H9 (cell line): ENCODE results near the gene FBN1. TPM values are rescaled to one million over a fixed set of nuclear protein-coding genes. Genes with fewer than 3 reads are reported as not detected.

ENCODE experiments used
- DNase-seq: peaks from one replicate; pipeline ENCODE4 v3.0.0-alpha.2; 2017
- H2AFZ ChIP-seq: one replicate; pipeline ENCODE4 v1.6.1; 2013; ENCODE audit warnings: mild to moderate bottlenecking, low read length, control low read depth, moderate library complexity
- H2AK5ac ChIP-seq: 2 replicates; pipeline ENCODE4 v1.6.1; 2013; ENCODE audit warnings: low read length, control low read depth, mixed read lengths; ENCODE audit not compliant: insufficient read length
- H2BK120ac ChIP-seq: one replicate; pipeline ENCODE4 v1.6.1; 2013; ENCODE audit warnings: low read depth, mild to moderate bottlenecking, low read length, control low read depth, inconsistent platforms; ENCODE audit not compliant: poor library complexity, severe bottlenecking
- H2BK12ac ChIP-seq: 2 replicates; pipeline ENCODE4 v1.6.1; 2013; ENCODE audit warnings: low read length, control low read depth, mixed read lengths, low read depth; ENCODE audit not compliant: insufficient read length
- H2BK15ac ChIP-seq: 2 replicates; pipeline ENCODE4 v1.6.1; 2013; ENCODE audit warnings: low read depth, low read length, control low read depth
- H2BK20ac ChIP-seq: one replicate; pipeline ENCODE4 v1.6.1; 2013; ENCODE audit warnings: low read depth, mild to moderate bottlenecking, low read length, control low read depth, inconsistent platforms; ENCODE audit not compliant: poor library complexity, severe bottlenecking
- H2BK5ac ChIP-seq: 2 replicates; pipeline ENCODE4 v1.6.1; 2013; ENCODE audit warnings: low read length, control low read depth, mixed read lengths; ENCODE audit not compliant: insufficient read length
- H3K14ac ChIP-seq: 2 replicates; pipeline ENCODE4 v1.6.1; 2013; ENCODE audit warnings: low read length, control low read depth; ENCODE audit not compliant: insufficient read depth
- H3K18ac ChIP-seq: 2 replicates; pipeline ENCODE4 v1.6.1; 2013; ENCODE audit warnings: low read depth, mild to moderate bottlenecking, mixed read lengths, low read length, control low read depth; ENCODE audit not compliant: insufficient read length
- H3K23ac ChIP-seq: 2 replicates; pipeline ENCODE4 v1.6.1; 2013; ENCODE audit warnings: low read length, control low read depth, mixed read lengths, low read depth; ENCODE audit not compliant: insufficient read length
- H3K23me2 ChIP-seq: 2 replicates; pipeline ENCODE4 v1.6.1; 2013; ENCODE audit warnings: low read depth, mild to moderate bottlenecking, mixed read lengths, low read length, control low read depth; ENCODE audit not compliant: insufficient read length, poor library complexity, severe bottlenecking
- H3K27ac ChIP-seq: 2 replicates; pipeline ENCODE4 v1.5.1; 2013; ENCODE audit warnings: low read length, control low read depth, mixed read lengths, low read depth; ENCODE audit not compliant: insufficient read length
- H3K27me3 ChIP-seq: 2 replicates; pipeline ENCODE4 v1.6.1; 2013; ENCODE audit warnings: low read length, control low read depth, inconsistent platforms; ENCODE audit not compliant: insufficient read depth
- H3K4ac ChIP-seq: 2 replicates; pipeline ENCODE4 v1.6.1; 2013; ENCODE audit warnings: low read depth, mild to moderate bottlenecking, control low read depth, inconsistent platforms, low read length, moderate library complexity
- H3K4me1 ChIP-seq: 2 replicates; pipeline ENCODE4 v1.6.1; 2013; ENCODE audit warnings: low read length, control low read depth, inconsistent platforms; ENCODE audit not compliant: insufficient read depth
- H3K4me2 ChIP-seq: 2 replicates; pipeline ENCODE4 v1.6.1; 2013; ENCODE audit warnings: low read length, control low read depth, mixed read lengths; ENCODE audit not compliant: insufficient read length, insufficient read depth
- H3K56ac ChIP-seq: 2 replicates; pipeline ENCODE4 v1.6.1; 2013; ENCODE audit warnings: low read depth, mild to moderate bottlenecking, mixed read lengths, low read length, control low read depth; ENCODE audit not compliant: insufficient read length
- H3K79me1 ChIP-seq: 2 replicates; pipeline ENCODE4 v1.6.1; 2013; ENCODE audit warnings: low read depth, mild to moderate bottlenecking, moderate library complexity, low read length, control low read depth, inconsistent platforms; ENCODE audit not compliant: insufficient read depth, poor library complexity, severe bottlenecking
- H3K79me2 ChIP-seq: 2 replicates; pipeline ENCODE4 v1.6.1; 2013; ENCODE audit warnings: low read length, control low read depth, inconsistent platforms; ENCODE audit not compliant: insufficient read depth
- H3K9ac ChIP-seq: 2 replicates; pipeline ENCODE4 v1.6.1; 2013; ENCODE audit warnings: low read length, control low read depth, mixed read lengths; ENCODE audit not compliant: insufficient read length; ENCODE audit errors: extremely low read depth
- H3K9me3 ChIP-seq: one replicate; pipeline ENCODE4 v1.6.1; 2013; ENCODE audit warnings: low read depth, low read length, inconsistent platforms; ENCODE audit not compliant: control insufficient read depth
- H3T11ph ChIP-seq: one replicate; pipeline ENCODE4 v1.6.1; 2013; ENCODE audit warnings: mild to moderate bottlenecking, low read length, control low read depth, inconsistent platforms
- H4K20me1 ChIP-seq: one replicate; pipeline ENCODE4 v1.6.1; 2013; ENCODE audit not compliant: control insufficient read depth, insufficient read length, insufficient read depth
- H4K5ac ChIP-seq: 2 replicates; pipeline ENCODE4 v1.6.1; 2013; ENCODE audit warnings: low read depth, mild to moderate bottlenecking, mixed read lengths, low read length, control low read depth; ENCODE audit not compliant: insufficient read length
- H4K8ac ChIP-seq: replicated peaks from 2 replicates; pipeline ENCODE4 v1.6.1; 2013; ENCODE audit warnings: low read length, control low read depth, mixed read lengths, low read depth; ENCODE audit not compliant: insufficient read length
- H4K91ac ChIP-seq: 2 replicates; pipeline ENCODE4 v1.6.1; 2013; ENCODE audit warnings: low read depth, mild to moderate bottlenecking, moderate library complexity, mixed read lengths, low read length, control low read depth; ENCODE audit not compliant: insufficient read length
- H3K27ac Mint-ChIP-seq, 3 experiments: 2 replicates in 2 of 3; 3 replicates in 1 of 3; pipeline ENCODE4 v1.8.0; 2020 to 2021; ENCODE audit warnings: mixed read lengths in 3 of 3, mild to moderate bottlenecking in 1 of 3, moderate library complexity in 1 of 3
- H3K27me3 Mint-ChIP-seq: 2 replicates; pipeline ENCODE4 v1.8.0; 2021; ENCODE audit warnings: low read depth, mild to moderate bottlenecking, moderate library complexity, mixed read lengths
- H3K36me3 Mint-ChIP-seq, 3 experiments: 2 replicates in 2 of 3; 3 replicates in 1 of 3; pipeline ENCODE4 v1.8.0; 2020 to 2021; ENCODE audit warnings: low read depth in 3 of 3, mixed read lengths in 3 of 3; ENCODE audit not compliant: insufficient read depth in 1 of 3
- H3K4me1 Mint-ChIP-seq, 2 experiments: 2 replicates each; pipeline ENCODE4 v1.8.0; 2020; ENCODE audit warnings: mixed read lengths in 2 of 2
- H3K4me3 Mint-ChIP-seq, 2 experiments: 2 replicates in 1 of 2; 3 replicates in 1 of 2; pipeline ENCODE4 v1.8.0; 2020 to 2021; ENCODE audit warnings: mild to moderate bottlenecking in 2 of 2, mixed read lengths in 2 of 2, moderate library complexity in 1 of 2
- H3K9me3 Mint-ChIP-seq, 2 experiments: 2 replicates in 1 of 2; 3 replicates in 1 of 2; pipeline ENCODE4 v1.8.0; 2020; ENCODE audit warnings: mild to moderate bottlenecking in 2 of 2, mixed read lengths in 2 of 2, moderate library complexity in 1 of 2
- WGBS: extraction: QIAGEN DNeasy Blood & Tissue Kit; methylation state at CpG from one replicate; pipeline ENCODE4 v1.1.7; 2013; ENCODE audit warnings: missing lambda C conversion rate, low lambda C conversion rate, mixed read lengths; ENCODE audit not compliant: insufficient read length; ENCODE audit errors: extremely low coverage; 5-methylcytosine and 5-hydroxymethylcytosine counted together
- total RNA-seq: library from RNA; stranded (reverse); gene quantifications from 2 replicates; pipeline ENCODE4 v1.2.1, GENCODE V29; 2021
- TF ChIP-seq, protein P1 (sequence below): fragments of 200-600 bp; sonication (generic); conservative IDR thresholded peaks from 3 replicates; pipeline ENCODE4 v1.8.0; 2021; ENCODE audit warnings: antibody characterized with exemption, mild to moderate bottlenecking

FBN1 gene
- total RNA-seq, 1 experiment from 2014 or later = 3.6 TPM

- Histone ChIP-seq H4K91ac (no peak overlapping the region), H2AFZ (no peak overlapping the region), H3K4me2 (no peak overlapping the region), H3K4me1 (no peaks in the 10 kb centered on the region), H4K5ac (no peak overlapping the region), H3K14ac (no peak overlapping the region), H2BK120ac (no peak overlapping the region), H3K18ac (no peak overlapping the region), H3K23ac (no peak overlapping the region), H2AK5ac (no peak overlapping the region), H2BK20ac (no peak overlapping the region), H3K79me2 (no peaks in the 10 kb centered on the region), H3K23me2 (no peaks in the 10 kb centered on the region), H4K8ac (no peak overlapping the region), H3K79me1 (no peaks in the 10 kb centered on the region), H3K27ac (no peak overlapping the region), H2BK15ac (no peak overlapping the region), H3T11ph (no peak overlapping the region), H3K9me3 (no peaks in the 10 kb centered on the region), H3K27me3 (no peaks in the 10 kb centered on the region), H3K9ac (no peak overlapping the region), H3K56ac (no peak overlapping the region), H4K20me1 (no peaks in the 10 kb centered on the region), H2BK12ac (no peak overlapping the region), H2BK5ac (no peak overlapping the region), H3K4ac (no peak overlapping the region)
- Mint-ChIP-seq H3K36me3 (no peaks in the 10 kb centered on the region), H3K4me3 (no peak overlapping the region), H3K27ac (no peak overlapping the region), H3K9me3 (no peaks in the 10 kb centered on the region), H3K4me1 (no peaks in the 10 kb centered on the region), H3K27me3 (no peaks in the 10 kb centered on the region)
- TF ChIP-seq, protein P1, sequence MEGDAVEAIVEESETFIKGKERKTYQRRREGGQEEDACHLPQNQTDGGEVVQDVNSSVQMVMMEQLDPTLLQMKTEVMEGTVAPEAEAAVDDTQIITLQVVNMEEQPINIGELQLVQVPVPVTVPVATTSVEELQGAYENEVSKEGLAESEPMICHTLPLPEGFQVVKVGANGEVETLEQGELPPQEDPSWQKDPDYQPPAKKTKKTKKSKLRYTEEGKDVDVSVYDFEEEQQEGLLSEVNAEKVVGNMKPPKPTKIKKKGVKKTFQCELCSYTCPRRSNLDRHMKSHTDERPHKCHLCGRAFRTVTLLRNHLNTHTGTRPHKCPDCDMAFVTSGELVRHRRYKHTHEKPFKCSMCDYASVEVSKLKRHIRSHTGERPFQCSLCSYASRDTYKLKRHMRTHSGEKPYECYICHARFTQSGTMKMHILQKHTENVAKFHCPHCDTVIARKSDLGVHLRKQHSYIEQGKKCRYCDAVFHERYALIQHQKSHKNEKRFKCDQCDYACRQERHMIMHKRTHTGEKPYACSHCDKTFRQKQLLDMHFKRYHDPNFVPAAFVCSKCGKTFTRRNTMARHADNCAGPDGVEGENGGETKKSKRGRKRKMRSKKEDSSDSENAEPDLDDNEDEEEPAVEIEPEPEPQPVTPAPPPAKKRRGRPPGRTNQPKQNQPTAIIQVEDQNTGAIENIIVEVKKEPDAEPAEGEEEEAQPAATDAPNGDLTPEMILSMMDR = no peak
- WGBS = no CpG with 5 or more reads among the region's 2 CpGs
- DNase-seq = no peak
These were observed 118.0 kb downstream of the FBN1 start for GRCh38 chr15:48527517-48527916.
